Measurements from ENCODE around the gene OR3A1. TPM values are rescaled to one million over a fixed set of nuclear protein-coding genes. Genes with fewer than 3 reads are reported as not detected.
"Not testable (repeated sequence)": the region's sequence is repeated elsewhere in the genome, so short reads cannot be mapped to it uniquely, and the experiment has no call there.

The OR3A1 gene
- total RNA-seq: 0.25 TPM in 1 of 2 replicates, not detected in the other

DNA sequence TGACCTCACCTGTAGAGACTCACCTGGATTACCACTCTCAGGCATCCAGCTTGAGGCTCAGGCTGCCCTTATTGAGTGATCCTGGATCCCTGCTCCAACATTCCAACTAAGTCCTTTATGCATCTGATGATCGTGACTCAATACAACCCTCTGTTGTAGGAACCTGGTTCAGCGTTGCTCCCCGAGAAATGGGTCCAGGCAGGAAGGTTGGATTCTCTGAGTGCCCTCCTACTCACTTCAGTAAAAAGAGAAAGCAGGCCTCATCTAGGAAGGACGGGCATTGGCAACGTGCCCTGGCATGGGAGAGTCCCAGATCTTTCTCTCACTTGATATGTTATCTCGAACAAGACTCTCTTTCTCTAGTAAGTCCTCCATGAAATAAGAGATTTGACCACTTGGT is at the start of gene OR3A1:
Gene OR3A1, minus strand, starts transcription at position 101 of the 400 bp plus-strand sequence. CDS start 5,778 bp downstream, outside the sequence.
- intact Hi-C loops (cut with micrococcal nuclease): no loop called here

- intact Hi-C loops (cut with micrococcal nuclease): not testable (repeated sequence)
Measured at GRCh38 chr17:3342782-3343181, 44.6 kb upstream of the OR3A1 start.

- intact Hi-C loops (cut with micrococcal nuclease): no loop called here
Measured at GRCh38 chr17:3335876-3336275, 37.7 kb upstream of the OR3A1 start.

GRCh38 chr17:3318336-3318735 is 20.2 kb upstream of the OR3A1 start:
- intact Hi-C loops (cut with micrococcal nuclease): no loop called here

DNA sequence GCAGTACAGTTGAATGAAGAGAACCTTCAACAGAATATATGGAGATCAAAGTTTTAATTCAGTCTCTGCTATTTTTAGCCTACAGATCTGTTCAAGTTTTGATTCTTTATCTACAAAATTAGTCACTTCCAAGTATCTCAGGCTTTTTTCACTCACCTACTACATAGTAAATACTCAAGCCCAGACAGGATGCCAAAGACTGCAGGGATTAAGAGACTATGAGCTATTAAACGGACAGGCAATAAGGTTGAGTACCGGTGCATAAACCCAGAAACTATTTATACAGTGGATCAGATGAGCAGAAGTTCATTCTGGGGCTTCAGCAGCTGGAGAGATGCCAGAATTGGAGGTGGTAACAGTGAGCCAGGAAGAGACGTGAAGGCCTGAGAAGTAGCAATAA is 18.7 kb upstream of the OR3A1 start:
- intact Hi-C loops (cut with micrococcal nuclease): no loop called here

DNA sequence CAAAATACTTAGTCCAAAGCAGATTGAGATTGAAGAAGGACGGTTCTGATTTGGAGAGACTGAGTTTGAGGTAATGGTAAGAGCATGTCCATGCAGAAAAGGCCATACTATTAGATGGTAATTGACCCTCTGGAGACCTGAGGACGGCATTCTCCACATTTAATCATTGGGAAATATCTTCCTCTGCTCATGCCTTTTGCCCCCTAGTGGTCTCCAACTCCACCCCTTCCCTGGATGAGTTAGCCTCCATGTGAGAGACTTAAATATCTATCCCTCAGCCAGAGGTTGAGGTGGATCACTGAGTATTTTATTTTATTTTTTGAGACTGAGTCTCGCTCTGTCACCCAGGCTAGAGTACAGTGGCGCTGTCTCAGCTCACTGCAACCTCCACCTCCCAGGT is 10.4 kb upstream of the OR3A1 start:
- intact Hi-C loops (cut with micrococcal nuclease): no loop called here

DNA sequence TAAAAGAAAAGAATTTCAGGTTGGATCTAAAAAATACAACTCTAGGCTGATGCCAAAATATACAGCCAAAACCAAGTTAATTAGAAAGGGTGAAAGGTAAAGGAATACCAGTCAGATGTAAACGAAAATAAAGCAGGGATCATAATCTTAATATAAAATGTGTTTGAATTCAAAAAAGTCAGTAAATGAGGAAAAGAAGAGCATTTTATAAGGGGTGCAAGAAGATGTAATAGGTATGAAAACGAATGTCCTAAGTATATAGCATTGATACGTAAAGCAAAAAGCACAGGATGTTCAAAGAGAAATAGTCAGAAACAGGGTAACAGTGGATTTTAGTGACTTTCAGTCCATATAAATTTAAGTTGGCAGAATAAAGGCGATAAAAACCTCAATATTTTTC is 2.5 kb downstream of the OR3A1 start:
- intact Hi-C loops (cut with micrococcal nuclease): no loop called here

GRCh38 chr17:3293548-3293947 is 4.6 kb downstream of the OR3A1 start:
- intact Hi-C loops (cut with micrococcal nuclease): not testable (repeated sequence)

DNA sequence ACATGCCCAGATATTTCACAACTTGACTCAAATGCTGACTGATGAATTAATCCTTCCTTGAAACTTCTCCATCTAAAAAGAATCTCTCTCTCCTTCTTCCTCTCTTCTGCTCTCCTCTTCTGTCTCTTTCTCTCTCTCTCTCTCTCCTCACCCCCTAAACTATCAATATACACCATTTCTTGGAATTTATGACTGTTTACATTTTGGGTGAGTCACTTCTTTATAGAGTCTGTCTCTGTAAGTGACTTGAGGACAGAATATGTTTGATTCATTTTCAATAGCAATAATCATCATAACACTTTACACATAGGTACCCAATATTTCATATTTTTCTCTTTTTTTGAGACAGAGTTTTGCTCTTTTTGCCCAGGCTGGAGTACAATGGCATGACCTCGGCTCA is 15.3 kb downstream of the OR3A1 start:
- intact Hi-C loops (cut with micrococcal nuclease): no loop called here

DNA sequence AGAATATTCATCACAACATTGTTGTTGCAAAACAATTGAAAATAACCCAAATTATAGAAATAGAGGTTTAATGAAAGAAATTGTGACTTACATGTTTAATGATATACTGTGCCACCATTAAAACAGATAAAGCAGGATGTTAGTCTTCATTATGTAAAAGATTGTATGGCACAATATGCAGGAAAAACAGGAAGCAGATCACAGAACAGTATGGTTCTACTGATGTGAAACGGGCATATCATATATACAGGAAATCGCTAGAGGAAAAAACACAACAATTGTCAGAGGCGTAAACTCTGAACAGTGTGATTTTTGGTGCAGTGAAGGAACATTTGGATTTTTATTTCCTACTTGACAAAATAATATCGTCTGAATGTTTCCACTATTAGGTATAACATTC is 22.0 kb downstream of the OR3A1 start:
- intact Hi-C loops (cut with micrococcal nuclease): no loop called here

GRCh38 chr17:3271072-3271848 is 26.9 kb downstream of the OR3A1 start:
- intact Hi-C loops (cut with micrococcal nuclease): no loop called here

DNA sequence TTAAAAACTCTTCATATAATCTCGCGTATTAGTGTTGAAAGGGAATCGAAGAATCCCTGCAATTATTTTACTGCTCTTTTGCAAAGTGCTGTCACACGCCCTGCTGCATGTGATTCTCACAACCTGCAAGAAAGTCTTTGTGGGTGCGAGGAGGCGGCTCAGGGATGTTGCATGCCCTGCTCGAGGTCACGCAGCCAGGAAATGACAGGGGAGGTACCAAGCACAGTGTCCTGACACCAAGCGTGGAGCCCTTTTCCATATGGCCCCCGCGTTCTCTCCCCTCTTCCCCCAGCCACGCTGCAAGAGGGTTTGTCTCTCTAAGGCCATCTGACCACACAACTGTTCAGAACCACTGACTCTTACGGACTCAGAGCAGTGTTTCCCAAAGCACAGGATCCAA is 37.6 kb downstream of the OR3A1 start:
- intact Hi-C loops (cut with micrococcal nuclease): no loop called here

- intact Hi-C loops (cut with micrococcal nuclease): no loop called here
Measured at GRCh38 chr17:3260163-3260562, 38.0 kb downstream of the OR3A1 start.

DNA sequence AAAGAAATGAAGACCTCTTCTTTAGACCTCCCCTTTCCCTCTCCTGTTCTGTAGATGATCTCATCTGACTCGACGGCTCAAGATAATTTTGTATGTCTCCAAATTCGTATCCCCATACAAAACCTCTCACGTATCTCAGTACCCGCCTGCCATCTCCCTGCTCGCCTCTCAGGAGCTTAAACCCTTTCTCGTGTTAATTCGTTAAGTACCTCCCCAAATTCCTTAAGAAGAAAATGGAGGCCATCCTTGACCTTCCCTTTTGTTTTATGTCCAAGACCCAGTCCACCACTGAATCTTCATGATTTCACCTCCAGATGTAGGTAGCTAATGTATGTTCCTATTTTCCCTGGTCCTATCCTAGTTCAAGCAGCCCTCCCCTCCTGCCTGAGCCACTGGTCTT is 41.6 kb downstream of the OR3A1 start:
- intact Hi-C loops (cut with micrococcal nuclease): no loop called here

DNA sequence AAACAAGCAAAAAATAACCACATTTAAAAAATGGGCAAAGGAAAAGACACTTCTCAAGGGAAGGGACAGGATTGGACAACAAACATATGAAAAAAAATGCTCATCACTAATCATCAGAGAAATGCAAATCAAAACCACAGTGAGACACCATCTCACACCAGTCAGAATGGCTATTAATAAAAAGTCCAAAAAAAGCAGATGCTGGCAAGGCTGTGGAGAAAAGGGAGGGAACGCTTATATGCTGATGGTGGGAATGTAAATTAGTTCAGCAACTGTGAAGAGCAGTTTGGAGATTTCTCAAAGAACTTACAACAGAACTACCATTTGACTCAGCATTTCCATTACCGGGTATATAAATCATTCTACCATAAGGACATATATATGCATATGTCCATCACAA is 49.1 kb downstream of the OR3A1 start:
- intact Hi-C loops (cut with micrococcal nuclease): not testable (repeated sequence)

- intact Hi-C loops (cut with micrococcal nuclease): not testable (repeated sequence)
Measured at GRCh38 chr17:3244841-3245240, 53.3 kb downstream of the OR3A1 start.

- intact Hi-C loops (cut with micrococcal nuclease): not testable (repeated sequence)
Measured at GRCh38 chr17:3241044-3241443, 57.1 kb downstream of the OR3A1 start.

Other genes starting within 250 kb of the OR3A1 start
- not detected in 2 replicates for gene OR1D5, start 234.8 kb downstream of the OR3A1 start, total RNA-seq
- gene OR1D2, start 193.9 kb downstream of the OR3A1 start, total RNA-seq: not detected in 2 replicates
- not detected in 2 replicates for gene OR1G1, start 170.8 kb downstream of the OR3A1 start, total RNA-seq
- gene OR1A2, start 100.8 kb downstream of the OR3A1 start, total RNA-seq: not detected in 2 replicates
- not detected in 2 replicates for gene OR1A1, start 90.7 kb downstream of the OR3A1 start, total RNA-seq
- gene OR3A2, start 87.9 kb upstream of the OR3A1 start, total RNA-seq: 0.86 and 0.98 TPM in 2 replicates
- not detected in 2 replicates for gene OR1E1, start 100.0 kb upstream of the OR3A1 start, total RNA-seq
- gene OR3A3, start 113.0 kb upstream of the OR3A1 start, total RNA-seq: not detected in 2 replicates
- gene OR1E2, start 135.5 kb upstream of the OR3A1 start, total RNA-seq: not detected in 2 replicates
- 0.20 TPM in 1 of 2 replicates, not detected in the other for gene SPATA22, start 173.5 kb upstream of the OR3A1 start, total RNA-seq
- not detected in 2 replicates for gene ASPA, start 177.6 kb upstream of the OR3A1 start, total RNA-seq

All from T-helper 1 cell treated with Interleukin-12 subunit alpha and Interleukin-12 subunit beta and Interleukin-4 antibody, amounts not matched to agents 30 ng/mL and 1 ng/mL, for 36 hours (primary cell).